ENCODE results near the gene TNS3. TPM values are rescaled to one million over a fixed set of nuclear protein-coding genes. Genes with fewer than 3 reads are reported as not detected.

TNS3 gene
- total RNA-seq, 1 experiment from 2014 or later = 9.5 TPM

DNA sequence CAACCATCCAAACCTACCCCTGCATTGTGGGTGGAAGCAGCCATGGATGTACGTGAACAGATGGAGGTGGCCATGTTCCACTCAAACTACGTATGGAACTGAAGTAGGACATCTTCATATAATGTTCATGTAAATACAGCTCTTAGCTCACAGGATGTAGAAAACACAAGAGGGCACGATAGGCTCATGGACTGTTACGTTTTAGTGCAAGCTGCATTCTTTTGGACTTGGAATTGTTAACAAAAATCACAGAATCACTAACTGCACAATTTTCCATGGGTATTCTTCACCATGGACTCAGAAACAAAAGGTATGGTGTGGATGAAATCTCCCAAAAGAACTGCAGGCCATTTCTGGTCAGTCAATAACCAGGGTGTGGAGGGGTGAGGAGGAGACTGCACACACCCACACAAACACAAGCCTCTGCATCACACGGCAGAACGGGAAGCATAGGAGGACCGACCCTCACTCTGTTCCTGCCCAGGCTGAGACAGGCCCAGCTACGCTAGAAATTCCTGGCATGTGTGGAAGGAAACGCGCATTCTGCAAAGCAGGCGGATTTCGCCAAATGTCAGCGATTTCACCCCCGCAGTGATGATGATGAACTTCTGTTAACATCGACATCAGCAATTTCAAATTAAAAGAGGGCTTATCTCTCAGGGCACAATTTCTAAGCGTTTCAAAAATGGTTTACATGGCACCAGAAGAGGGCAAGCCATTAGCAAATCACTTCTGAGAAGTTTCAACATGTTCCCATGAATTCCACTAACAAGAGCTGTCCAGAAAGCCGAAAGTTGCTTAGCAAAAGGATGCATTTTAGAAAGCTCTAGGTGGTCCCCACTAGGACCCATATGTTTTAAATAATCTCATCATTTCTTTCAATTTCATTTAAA lies 149.0 kb downstream of the TNS3 start:
- Histone ChIP-seq H3T11ph (ENCODE audit: low read length) (no peak overlapping the region), H4K5ac (ENCODE audit: insufficient read length, low read depth, low read length) (no peak overlapping the region), H3K79me2 (ENCODE audit: insufficient read depth, low read length) (no peaks in the 10 kb centered on the region), H3K14ac (ENCODE audit: insufficient read depth, low read length) (no peak overlapping the region), H3K18ac (ENCODE audit: insufficient read length, low read depth, low read length) (no peak overlapping the region), H2BK12ac (ENCODE audit: insufficient read length, low read depth, low read length) (no peak overlapping the region), H2BK15ac (ENCODE audit: low read depth, low read length) (no peak overlapping the region), H4K20me1 (ENCODE audit: control insufficient read depth, insufficient read depth, insufficient read length) (peaks cover 3% of the 10 kb centered on the region), H3K23me2 (ENCODE audit: insufficient read length, low read depth, low read length, poor library complexity, severe bottlenecking) (no peaks in the 10 kb centered on the region), H3K4ac (ENCODE audit: low read depth, low read length) (no peak overlapping the region), H3K4me2 (ENCODE audit: insufficient read depth, insufficient read length, low read length) (no peak overlapping the region), H3K79me1 (ENCODE audit: insufficient read depth, low read depth, low read length, poor library complexity, severe bottlenecking) (no peaks in the 10 kb centered on the region), H3K56ac (ENCODE audit: insufficient read length, low read depth, low read length) (no peak overlapping the region), H4K8ac (replicated peaks; ENCODE audit: insufficient read length, low read depth, low read length) (no peak overlapping the region), H3K4me1 (ENCODE audit: insufficient read depth, low read length) (no peaks in the 10 kb centered on the region), H2AFZ (ENCODE audit: low read length) (no peak overlapping the region), H3K27ac (ENCODE audit: insufficient read length, low read depth, low read length) (no peak overlapping the region), H2BK120ac (ENCODE audit: low read depth, low read length, poor library complexity, severe bottlenecking) (no peak overlapping the region), H3K23ac (ENCODE audit: insufficient read length, low read depth, low read length) (no peak overlapping the region), H3K9me3 (ENCODE audit: control insufficient read depth, low read depth, low read length) (no peaks in the 10 kb centered on the region), H4K91ac (ENCODE audit: insufficient read length, low read depth, low read length) (no peak overlapping the region), H2AK5ac (ENCODE audit: insufficient read length, low read length) (no peak overlapping the region), H3K9ac (ENCODE audit: extremely low read depth, insufficient read length, low read length) (no peak overlapping the region), H2BK20ac (ENCODE audit: low read depth, low read length, poor library complexity, severe bottlenecking) (no peak overlapping the region), H2BK5ac (ENCODE audit: insufficient read length, low read length) (no peak overlapping the region), H3K27me3 (ENCODE audit: insufficient read depth, low read length) (no peaks in the 10 kb centered on the region)
- H3K4me3 Mint-ChIP-seq = no peak overlapping the region
- H3K27ac Mint-ChIP-seq = no peak overlapping the region
- H3K36me3 Mint-ChIP-seq (ENCODE audit: insufficient read depth in 1 of 3, low read depth in 3 of 3) = peaks cover 0 to 2% (median 0%) of the 10 kb centered on the region in 3 experiments; a peak in 2 of 7 replicates
- TF ChIP-seq, protein P1, sequence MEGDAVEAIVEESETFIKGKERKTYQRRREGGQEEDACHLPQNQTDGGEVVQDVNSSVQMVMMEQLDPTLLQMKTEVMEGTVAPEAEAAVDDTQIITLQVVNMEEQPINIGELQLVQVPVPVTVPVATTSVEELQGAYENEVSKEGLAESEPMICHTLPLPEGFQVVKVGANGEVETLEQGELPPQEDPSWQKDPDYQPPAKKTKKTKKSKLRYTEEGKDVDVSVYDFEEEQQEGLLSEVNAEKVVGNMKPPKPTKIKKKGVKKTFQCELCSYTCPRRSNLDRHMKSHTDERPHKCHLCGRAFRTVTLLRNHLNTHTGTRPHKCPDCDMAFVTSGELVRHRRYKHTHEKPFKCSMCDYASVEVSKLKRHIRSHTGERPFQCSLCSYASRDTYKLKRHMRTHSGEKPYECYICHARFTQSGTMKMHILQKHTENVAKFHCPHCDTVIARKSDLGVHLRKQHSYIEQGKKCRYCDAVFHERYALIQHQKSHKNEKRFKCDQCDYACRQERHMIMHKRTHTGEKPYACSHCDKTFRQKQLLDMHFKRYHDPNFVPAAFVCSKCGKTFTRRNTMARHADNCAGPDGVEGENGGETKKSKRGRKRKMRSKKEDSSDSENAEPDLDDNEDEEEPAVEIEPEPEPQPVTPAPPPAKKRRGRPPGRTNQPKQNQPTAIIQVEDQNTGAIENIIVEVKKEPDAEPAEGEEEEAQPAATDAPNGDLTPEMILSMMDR (conservative IDR thresholded peaks at IDR 0.05) = no peak
- H3K27me3 Mint-ChIP-seq (ENCODE audit: low read depth) = peaks cover 2% of the 10 kb centered on the region; the same call in 1 of the 2 replicates
- no peak for DNase-seq
- no peaks in the 10 kb centered on the region for H3K9me3 Mint-ChIP-seq
- WGBS (ENCODE audit: extremely low coverage, insufficient read length, low lambda C conversion rate) = no CpG with 5 or more reads among the region's 17 CpGs
- H3K4me1 Mint-ChIP-seq = no peaks in the 10 kb centered on the region; a peak in 1 of 4 replicates
